NK-92 (cell line): ENCODE data around the gene DLX4.

ENCODE experiments used
- DNase-seq: peaks from one replicate; lab custom pipeline; 2025; ENCODE audit not compliant: unreplicated experiment; lab: John Stamatoyannopoulos, UW

Gene DLX4

GRCh38 chr17:49946208-49946607, 22.8 kb upstream of the DLX4 start:
- no peak for DNase-seq

- no peak for DNase-seq
These were observed 21.9 kb upstream of the DLX4 start for GRCh38 chr17:49946964-49947584.

GRCh38 chr17:49949634-49950033, 19.4 kb upstream of the DLX4 start:
- DNase-seq: no peak

- DNase-seq: no peak
These were observed 17.5 kb upstream of the DLX4 start for GRCh38 chr17:49951362-49952082.

GRCh38 chr17:49952209-49952911, 16.6 kb upstream of the DLX4 start:
- no peak for DNase-seq

- DNase-seq: no peak
These were observed 16.0 kb upstream of the DLX4 start for GRCh38 chr17:49952912-49953497.

- DNase-seq: no peak
These were observed 13.8 kb upstream of the DLX4 start for GRCh38 chr17:49955157-49955556.

GRCh38 chr17:49956780-49957179, 12.2 kb upstream of the DLX4 start:
- no peak for DNase-seq

GRCh38 chr17:49957350-49957749, 11.6 kb upstream of the DLX4 start:
- DNase-seq: no peak

GRCh38 chr17:49958723-49959122, 10.3 kb upstream of the DLX4 start:
- no peak for DNase-seq

GRCh38 chr17:49959183-49959935, 9.6 kb upstream of the DLX4 start:
- no peak for DNase-seq

GRCh38 chr17:49962599-49963308, 6.2 kb upstream of the DLX4 start:
- no peak for DNase-seq

- no peak for DNase-seq
These were observed 5.7 kb upstream of the DLX4 start for GRCh38 chr17:49963309-49963625.

- DNase-seq: no peak
These were observed 5.2 kb upstream of the DLX4 start for GRCh38 chr17:49963626-49964302.

- DNase-seq: no peak
These were observed 4.7 kb upstream of the DLX4 start for GRCh38 chr17:49964303-49964768.

GRCh38 chr17:49964769-49965523, 4.0 kb upstream of the DLX4 start:
- no peak for DNase-seq

- DNase-seq: no peak
These were observed 3.5 kb upstream of the DLX4 start for GRCh38 chr17:49965524-49965909.

- DNase-seq: no peak
These were observed 2.2 kb upstream of the DLX4 start for GRCh38 chr17:49966767-49967166.

- DNase-seq: no peak
These were observed 1.8 kb upstream of the DLX4 start for GRCh38 chr17:49967205-49967604.
